SK-N-SH (cell line): Measurements from ENCODE around the gene HECTD4. TPM values are rescaled to one million over a fixed set of nuclear protein-coding genes. Genes with fewer than 3 reads are reported as not detected.

Experiments used
- CTCF ChIA-PET: fragments of 300-600, 350-600 bp; formaldehyde crosslinking; extraction: SDS; loops from one replicate; lab custom pipeline; 2021; lab: Yijun Ruan, JAX
- POLR2A ChIA-PET: fragments of 350-600 bp; sonication (Branson Sonifier 250); formaldehyde crosslinking; extraction: SDS; loops from one replicate; lab custom pipeline; 2020; ENCODE audit warnings: antibody characterized with exemption, inconsistent platforms; lab: Yijun Ruan, JAX
- DNase-seq: peaks from one replicate; pipeline ENCODE4 v3.0.0; 2012
- H2AFZ ChIP-seq: fragments of 200-600 bp; sonication (generic); 2 replicates; pipeline ENCODE4 v1.8.1; 2016; ENCODE audit warnings: antibody characterized with exemption, mild to moderate bottlenecking, low read depth
- H3F3A ChIP-seq: fragments of 200-600 bp; sonication (generic); replicated peaks from 2 replicates; pipeline ENCODE3; 2016; ENCODE audit warnings: antibody characterized with exemption, mild to moderate bottlenecking; ENCODE audit not compliant: insufficient read depth
- H3K27ac ChIP-seq, 2 experiments: fragments of 200-500 bp in 1 of 2; fragments of 200-600 bp in 1 of 2; sonication (Bioruptor generic) in 1 of 2; sonication (generic), shearing (Covaris generic) in 1 of 2; 2 replicates each; pipeline versions ENCODE4 v1.5.1 to v1.6.1; 2014 to 2016; ENCODE audit warnings: low read depth in 2 of 2, inconsistent platforms in 1 of 2, low read length in 1 of 2, mild to moderate bottlenecking in 1 of 2, mixed read lengths in 1 of 2
- H3K27me3 ChIP-seq: fragments of 200-600 bp; sonication (generic), shearing (Covaris generic); 2 replicates; pipeline ENCODE4 v1.6.1; 2016; ENCODE audit warnings: mixed run types; ENCODE audit not compliant: insufficient read depth
- H3K36me3 ChIP-seq, 2 experiments: fragments of 200-500 bp in 1 of 2; fragments of 200-600 bp in 1 of 2; sonication (Bioruptor generic) in 1 of 2; sonication (generic) in 1 of 2; replicated peaks in 1 of 2; 2 replicates each; pipeline versions ENCODE3 to v1.5.1; 2014 to 2016; ENCODE audit warnings: low read length in 1 of 2, mild to moderate bottlenecking in 1 of 2; ENCODE audit not compliant: insufficient read depth in 2 of 2, control insufficient read depth in 1 of 2
- H3K4me1 ChIP-seq, 2 experiments: fragments of 200-500 bp in 1 of 2; fragments of 200-600 bp in 1 of 2; sonication (Bioruptor generic) in 1 of 2; sonication (generic), shearing (Covaris generic) in 1 of 2; 2 replicates each; pipeline versions ENCODE4 v1.5.1 to v1.6.1; 2014 to 2016; ENCODE audit warnings: low read depth in 1 of 2, low read length in 1 of 2, mixed run types in 1 of 2; ENCODE audit not compliant: insufficient read depth in 2 of 2, control insufficient read depth in 1 of 2
- H3K4me2 ChIP-seq: fragments of 200-600 bp; sonication (generic), shearing (Covaris generic); 2 replicates; pipeline ENCODE4 v1.6.1; 2017; ENCODE audit warnings: mixed run types
- H3K4me3 ChIP-seq, 2 experiments: fragments of 200-500 bp in 1 of 2; fragments of 200-600 bp in 1 of 2; sonication (Bioruptor generic) in 1 of 2; sonication (generic), shearing (Covaris generic) in 1 of 2; 2 replicates each; pipeline versions ENCODE4 v1.5.1 to v1.8.1; 2014 to 2016; ENCODE audit warnings: low read depth in 2 of 2, inconsistent platforms in 1 of 2, low read length in 1 of 2, mild to moderate bottlenecking in 1 of 2, mixed read lengths in 1 of 2, moderate library complexity in 1 of 2
- H3K79me2 ChIP-seq: fragments of 200-600 bp; sonication (generic); 2 replicates; pipeline ENCODE4 v1.8.1; 2017; ENCODE audit warnings: mild to moderate bottlenecking; ENCODE audit not compliant: insufficient read depth
- H3K9ac ChIP-seq: fragments of 200-600 bp; sonication (generic); 2 replicates; pipeline ENCODE4 v1.6.1; 2017; ENCODE audit warnings: mixed run types
- H3K9me2 ChIP-seq: fragments of 200-600 bp; sonication (generic); 2 replicates; pipeline ENCODE4 v1.6.1; 2017; ENCODE audit warnings: mixed run types
- H3K9me3 ChIP-seq: fragments of 200-600 bp; sonication (generic); 2 replicates; pipeline ENCODE4 v1.6.1; 2017; ENCODE audit warnings: mixed run types, mild to moderate bottlenecking, moderate library complexity
- H4K20me1 ChIP-seq: fragments of 200-600 bp; sonication (generic); 2 replicates; pipeline ENCODE4 v1.6.1; 2017; ENCODE audit warnings: mild to moderate bottlenecking, mixed run types; ENCODE audit not compliant: insufficient read depth
- CHD2 ChIP-seq: fragments of 150-350 bp; IDR thresholded peaks from 2 replicates; pipeline ENCODE4 v1.6.1; 2018; ENCODE audit warnings: low read length; ENCODE audit not compliant: partially characterized antibody
- EP300 ChIP-seq, 2 experiments: IDR thresholded peaks; 2 replicates each; pipeline versions ENCODE4 v1.4.0 to v1.6.1; 2012; ENCODE audit warnings: borderline replicate concordance in 1 of 2, low read depth in 1 of 2, low read length in 1 of 2
- FOSL2 ChIP-seq: IDR thresholded peaks from 2 replicates; pipeline ENCODE4 v1.4.0; 2012; ENCODE audit warnings: low read depth, mild to moderate bottlenecking, moderate library complexity, borderline replicate concordance
- GATA2 ChIP-seq: sonication (generic); formaldehyde crosslinking; IDR thresholded peaks from 2 replicates; pipeline ENCODE4 v1.5.0; 2020; ENCODE audit warnings: mild to moderate bottlenecking, missing genetic modification reagents
- JUND ChIP-seq: IDR thresholded peaks from 2 replicates; pipeline ENCODE4 v1.4.0; 2012
- POLR2AphosphoS5 ChIP-seq: IDR thresholded peaks from 2 replicates; pipeline ENCODE4 v1.6.1; 2012; ENCODE audit warnings: low read depth, low read length
- RCOR1 ChIP-seq: fragments of 150-350 bp; IDR thresholded peaks from 2 replicates; pipeline ENCODE4 v1.6.1; 2017; ENCODE audit warnings: antibody characterized with exemption, low read length
- REST ChIP-seq: IDR thresholded peaks from 2 replicates; pipeline ENCODE4 v1.6.1; 2012; ENCODE audit warnings: mild to moderate bottlenecking, low read depth, low read length, moderate library complexity
- RXRA ChIP-seq: IDR thresholded peaks from 2 replicates; pipeline ENCODE4 v1.4.0; 2012; ENCODE audit warnings: low read depth, mild to moderate bottlenecking, borderline replicate concordance
- SIN3A ChIP-seq: IDR thresholded peaks from 2 replicates; pipeline ENCODE4 v1.6.1; 2012; ENCODE audit warnings: low read depth, mild to moderate bottlenecking, low read length, moderate library complexity, borderline replicate concordance
- TAF1 ChIP-seq: IDR thresholded peaks from 2 replicates; pipeline ENCODE4 v1.6.1; 2012; ENCODE audit warnings: low read depth, mild to moderate bottlenecking, low read length, moderate library complexity, borderline replicate concordance
- TCF12 ChIP-seq: IDR thresholded peaks from 2 replicates; pipeline ENCODE4 v1.4.0; 2012
- TEAD4 ChIP-seq: IDR thresholded peaks from 2 replicates; pipeline ENCODE4 v1.4.0; 2012; ENCODE audit warnings: mild to moderate bottlenecking, borderline replicate concordance; ENCODE audit not compliant: insufficient read depth
- YY1 ChIP-seq: IDR thresholded peaks from 2 replicates; pipeline ENCODE4 v1.4.0; 2012; ENCODE audit warnings: low read depth, mild to moderate bottlenecking
- WGBS: methylation state at CpG from one replicate; pipeline ENCODE4 v1.1.6; 2017; ENCODE audit warnings: low lambda C conversion rate; 5-methylcytosine and 5-hydroxymethylcytosine counted together
- polyA plus RNA-seq, 3 experiments: library from polyadenylated mRNA; depleted of rRNA; stranded (reverse); fragments of >200 nt; gene quantifications; 2 replicates each; pipeline ENCODE4 v1.2.3, GENCODE V29; 2012
- TF ChIP-seq, protein P1 (sequence below): fragments of 150-350 bp; IDR thresholded peaks from 2 replicates; pipeline ENCODE4 v1.6.1; 2016; ENCODE audit warnings: mild to moderate bottlenecking, low read depth, low read length
- TF ChIP-seq, protein P2 (sequence below): fragments of 200-600 bp; sonication (generic); IDR thresholded peaks from 2 replicates; pipeline ENCODE4 v1.6.1; 2017; ENCODE audit warnings: antibody characterized with exemption, mild to moderate bottlenecking, moderate library complexity

HECTD4 gene
- polyA plus RNA-seq, 1 of the 3 experiments (the other 2 are of a cell fraction) = 14.6 TPM

DNA sequence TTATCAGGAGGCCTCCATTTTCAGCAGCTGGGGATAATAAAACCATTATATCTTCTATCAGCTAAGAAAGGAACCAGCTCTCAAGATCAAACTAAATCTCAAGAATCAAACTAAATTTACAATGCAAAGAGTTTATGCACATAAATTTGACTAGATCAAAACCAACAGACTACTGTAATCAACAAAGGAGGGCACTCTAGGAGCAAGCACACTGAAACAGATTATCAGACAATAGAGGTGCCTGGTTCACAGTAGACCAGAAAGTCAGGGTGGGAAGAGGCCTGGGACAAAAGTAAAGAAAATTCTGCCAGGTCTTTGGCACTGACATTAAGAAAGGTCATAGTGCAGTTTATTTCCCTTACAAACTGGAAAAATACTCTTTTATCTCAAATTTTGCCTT lies 61.0 kb downstream of the HECTD4 start:
- Histone ChIP-seq H3K4me2 (no peak overlapping the region), H3K9me3 (no peaks in the 10 kb centered on the region), H3K9me2 (no peaks in the 10 kb centered on the region), H3K36me3 (no peaks in the 10 kb centered on the region), H3K27me3 (no peaks in the 10 kb centered on the region), H3K79me2 (peaks cover 41% of the 10 kb centered on the region), H3F3A (peaks cover 3% of the 10 kb centered on the region), H3K27ac (0 out of 4 replicates have a peak overlapping the region, but pooled peaks of 1 of the 2 experiments have one; percentile 8), H3K4me1 (peaks cover 0 to 18% of the 10 kb centered on the region in 2 experiments; a peak in 2 of 4 replicates), H3K9ac (no peak overlapping the region), H2AFZ (no peak overlapping the region), H4K20me1 (peaks cover 12% of the 10 kb centered on the region; the same call in 1 of the 2 replicates), H3K4me3 (no peak overlapping the region)
- TF ChIP-seq RCOR1 (no peak), TEAD4 (no peak), EP300 (IDR thresholded peaks at IDR 0.05; ENCODE audit: borderline replicate concordance in 1 of 2, low read depth in 1 of 2, low read length in 1 of 2) (no peak), FOSL2 (no peak), GATA2 (CRISPR knock-in tag) (no peak), TCF12 (no peak), POLR2AphosphoS5 (no peak), CHD2 (no peak), SIN3A (no peak), RXRA (no peak)
- TF ChIP-seq, protein P1, sequence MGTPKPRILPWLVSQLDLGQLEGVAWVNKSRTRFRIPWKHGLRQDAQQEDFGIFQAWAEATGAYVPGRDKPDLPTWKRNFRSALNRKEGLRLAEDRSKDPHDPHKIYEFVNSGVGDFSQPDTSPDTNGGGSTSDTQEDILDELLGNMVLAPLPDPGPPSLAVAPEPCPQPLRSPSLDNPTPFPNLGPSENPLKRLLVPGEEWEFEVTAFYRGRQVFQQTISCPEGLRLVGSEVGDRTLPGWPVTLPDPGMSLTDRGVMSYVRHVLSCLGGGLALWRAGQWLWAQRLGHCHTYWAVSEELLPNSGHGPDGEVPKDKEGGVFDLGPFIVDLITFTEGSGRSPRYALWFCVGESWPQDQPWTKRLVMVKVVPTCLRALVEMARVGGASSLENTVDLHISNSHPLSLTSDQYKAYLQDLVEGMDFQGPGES = no peak
- POLR2A ChIA-PET = no interaction called here
- CTCF ChIA-PET = no interaction called here
- no peak for DNase-seq

DNA sequence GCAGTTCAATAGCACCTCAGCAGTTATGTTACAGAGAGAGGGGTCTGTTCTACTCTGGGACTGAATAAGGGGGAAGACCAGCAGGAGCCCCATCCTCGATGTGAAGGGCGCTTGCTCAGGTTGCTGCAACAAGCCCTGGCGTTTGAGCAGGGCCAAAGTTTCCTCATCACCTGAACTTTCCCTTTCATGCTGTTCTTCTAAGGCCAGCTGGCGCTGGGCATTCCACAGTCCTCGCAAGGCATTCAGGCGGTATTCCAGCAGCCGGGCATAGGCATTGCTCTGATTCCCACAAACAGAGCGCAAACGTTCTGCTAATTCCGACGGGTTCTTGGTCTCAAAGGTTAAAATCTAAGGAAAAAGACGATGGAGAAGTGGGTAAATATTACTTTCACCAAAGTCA lies 62.8 kb downstream of the HECTD4 start:
- WGBS = 98% methylated on average over 12 of the region's 12 CpGs
- CTCF ChIA-PET = interaction anchor here (0.8 kb wide), 1 partner anchor 12 kb away, joined by 3 read pairs; no protein-coding TSS in a partner anchor
- no peak overlapping the region for H3K9ac ChIP-seq
- no peak for DNase-seq
- no peak for TF ChIP-seq YY1
- no peak overlapping the region for H3K4me3 ChIP-seq
- no peaks in the 10 kb centered on the region for H3K27me3 ChIP-seq
- no peaks in the 10 kb centered on the region for H4K20me1 ChIP-seq
- no peak overlapping the region for H2AFZ ChIP-seq
- POLR2A ChIA-PET = no interaction called here
- H3F3A ChIP-seq = no peaks in the 10 kb centered on the region
- no peak overlapping the region for H3K4me2 ChIP-seq
- no peaks in the 10 kb centered on the region for H3K9me2 ChIP-seq
- peaks cover 23% of the 10 kb centered on the region for H3K79me2 ChIP-seq
- H3K4me1 ChIP-seq = peaks cover 0 to 18% of the 10 kb centered on the region in 2 experiments; a peak in 2 of 4 replicates
- no peaks in the 10 kb centered on the region for H3K36me3 ChIP-seq
- no peak overlapping the region for H3K27ac ChIP-seq
- no peaks in the 10 kb centered on the region for H3K9me3 ChIP-seq

DNA sequence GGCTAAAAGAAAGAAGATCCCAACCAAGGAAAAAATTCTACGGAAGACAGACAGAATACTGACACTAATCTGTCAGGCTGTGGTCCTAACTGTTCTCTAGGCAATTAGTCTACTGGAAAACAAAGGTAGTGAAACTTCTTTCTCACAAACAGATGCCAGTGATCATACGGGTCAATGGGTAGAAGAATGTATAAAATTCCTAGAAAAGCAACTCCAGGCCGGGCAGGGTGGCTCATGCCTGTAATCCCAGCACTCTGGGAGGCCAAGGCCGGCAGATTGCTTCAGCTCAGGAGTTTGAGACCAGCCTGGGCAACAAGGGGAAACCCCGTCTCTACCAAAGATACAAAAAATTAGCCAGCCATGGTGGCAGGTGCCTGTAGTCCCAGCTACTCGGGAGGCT lies 64.8 kb downstream of the HECTD4 start:
- H3F3A ChIP-seq = no peaks in the 10 kb centered on the region
- no peak overlapping the region for H3K9ac ChIP-seq
- H3K4me1 ChIP-seq = peaks cover 0 to 12% of the 10 kb centered on the region in 2 experiments; a peak in 2 of 4 replicates
- no peak for TF ChIP-seq REST
- TF ChIP-seq TAF1 = no peak
- no peak for TF ChIP-seq JUND
- TF ChIP-seq, protein P2, sequence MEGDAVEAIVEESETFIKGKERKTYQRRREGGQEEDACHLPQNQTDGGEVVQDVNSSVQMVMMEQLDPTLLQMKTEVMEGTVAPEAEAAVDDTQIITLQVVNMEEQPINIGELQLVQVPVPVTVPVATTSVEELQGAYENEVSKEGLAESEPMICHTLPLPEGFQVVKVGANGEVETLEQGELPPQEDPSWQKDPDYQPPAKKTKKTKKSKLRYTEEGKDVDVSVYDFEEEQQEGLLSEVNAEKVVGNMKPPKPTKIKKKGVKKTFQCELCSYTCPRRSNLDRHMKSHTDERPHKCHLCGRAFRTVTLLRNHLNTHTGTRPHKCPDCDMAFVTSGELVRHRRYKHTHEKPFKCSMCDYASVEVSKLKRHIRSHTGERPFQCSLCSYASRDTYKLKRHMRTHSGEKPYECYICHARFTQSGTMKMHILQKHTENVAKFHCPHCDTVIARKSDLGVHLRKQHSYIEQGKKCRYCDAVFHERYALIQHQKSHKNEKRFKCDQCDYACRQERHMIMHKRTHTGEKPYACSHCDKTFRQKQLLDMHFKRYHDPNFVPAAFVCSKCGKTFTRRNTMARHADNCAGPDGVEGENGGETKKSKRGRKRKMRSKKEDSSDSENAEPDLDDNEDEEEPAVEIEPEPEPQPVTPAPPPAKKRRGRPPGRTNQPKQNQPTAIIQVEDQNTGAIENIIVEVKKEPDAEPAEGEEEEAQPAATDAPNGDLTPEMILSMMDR = no peak
- TF ChIP-seq TEAD4 = no peak
- no peak overlapping the region for H3K4me3 ChIP-seq
- WGBS = 96% methylated on average over 6 of the region's 6 CpGs
- no peaks in the 10 kb centered on the region for H3K9me3 ChIP-seq
- H3K79me2 ChIP-seq = peaks cover 15% of the 10 kb centered on the region
- peaks cover 5 to 10% of the 10 kb centered on the region in 2 experiments for H3K36me3 ChIP-seq
- H2AFZ ChIP-seq = no peak overlapping the region
- H3K27me3 ChIP-seq = no peaks in the 10 kb centered on the region
- no peak overlapping the region for H3K4me2 ChIP-seq
- ChIA-PET POLR2A (no interaction called here), CTCF (interaction anchor here (1.9 kb wide), 1 partner anchor 70 kb away, joined by 4 read pairs; no protein-coding TSS in a partner anchor)
- H3K27ac ChIP-seq = no peak overlapping the region
- no peaks in the 10 kb centered on the region for H3K9me2 ChIP-seq
- no peaks in the 10 kb centered on the region for H4K20me1 ChIP-seq
- no peak for DNase-seq
